ENCODE measurements around the gene GJC3. TPM values are rescaled to one million over a fixed set of nuclear protein-coding genes. Genes with fewer than 3 reads are reported as not detected.

GJC3 gene, protein sequence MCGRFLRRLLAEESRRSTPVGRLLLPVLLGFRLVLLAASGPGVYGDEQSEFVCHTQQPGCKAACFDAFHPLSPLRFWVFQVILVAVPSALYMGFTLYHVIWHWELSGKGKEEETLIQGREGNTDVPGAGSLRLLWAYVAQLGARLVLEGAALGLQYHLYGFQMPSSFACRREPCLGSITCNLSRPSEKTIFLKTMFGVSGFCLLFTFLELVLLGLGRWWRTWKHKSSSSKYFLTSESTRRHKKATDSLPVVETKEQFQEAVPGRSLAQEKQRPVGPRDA
- not detected in 2 replicates for total RNA-seq

DNA sequence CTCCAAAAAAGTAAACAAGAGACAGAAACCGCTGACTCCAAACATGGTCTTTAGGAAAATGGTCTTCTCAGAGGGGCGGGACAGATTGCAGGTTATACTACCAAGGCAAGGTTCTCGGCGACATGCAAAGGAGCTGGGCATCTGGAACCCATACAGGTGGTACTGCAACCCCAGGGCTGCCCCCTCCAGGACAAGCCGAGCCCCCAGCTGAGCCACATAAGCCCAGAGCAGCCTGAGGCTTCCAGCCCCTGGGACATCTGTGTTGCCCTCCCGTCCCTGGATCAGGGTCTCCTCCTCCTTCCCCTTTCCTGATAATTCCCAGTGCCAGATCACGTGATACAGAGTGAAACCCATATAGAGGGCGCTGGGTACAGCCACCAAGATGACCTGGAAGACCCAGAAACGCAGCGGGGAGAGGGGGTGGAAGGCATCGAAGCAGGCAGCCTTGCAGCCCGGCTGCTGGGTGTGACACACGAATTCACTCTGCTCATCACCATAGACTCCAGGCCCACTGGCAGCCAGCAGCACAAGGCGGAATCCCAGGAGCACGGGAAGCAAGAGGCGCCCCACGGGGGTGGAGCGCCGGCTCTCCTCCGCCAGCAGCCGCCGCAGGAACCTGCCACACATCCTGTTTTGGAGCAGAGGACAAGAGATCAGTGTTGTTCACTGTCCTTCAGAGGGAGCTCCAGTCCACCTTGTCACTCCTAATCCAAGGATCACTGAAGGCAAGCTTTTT, at the start of gene GJC3:
Gene GJC3, minus strand, starts transcription at position 627 of the 736 bp plus-strand sequence. Its CDS starts 0 bp downstream, at position 627.

GRCh38 chr7:99975782-99976521, 46.5 kb upstream of the GJC3 start, which contains the start of gene AZGP1:
Gene AZGP1 (minus strand): TSS chr7:99976031. CDS start chr7:99976020, 11 bp downstream.

DNA sequence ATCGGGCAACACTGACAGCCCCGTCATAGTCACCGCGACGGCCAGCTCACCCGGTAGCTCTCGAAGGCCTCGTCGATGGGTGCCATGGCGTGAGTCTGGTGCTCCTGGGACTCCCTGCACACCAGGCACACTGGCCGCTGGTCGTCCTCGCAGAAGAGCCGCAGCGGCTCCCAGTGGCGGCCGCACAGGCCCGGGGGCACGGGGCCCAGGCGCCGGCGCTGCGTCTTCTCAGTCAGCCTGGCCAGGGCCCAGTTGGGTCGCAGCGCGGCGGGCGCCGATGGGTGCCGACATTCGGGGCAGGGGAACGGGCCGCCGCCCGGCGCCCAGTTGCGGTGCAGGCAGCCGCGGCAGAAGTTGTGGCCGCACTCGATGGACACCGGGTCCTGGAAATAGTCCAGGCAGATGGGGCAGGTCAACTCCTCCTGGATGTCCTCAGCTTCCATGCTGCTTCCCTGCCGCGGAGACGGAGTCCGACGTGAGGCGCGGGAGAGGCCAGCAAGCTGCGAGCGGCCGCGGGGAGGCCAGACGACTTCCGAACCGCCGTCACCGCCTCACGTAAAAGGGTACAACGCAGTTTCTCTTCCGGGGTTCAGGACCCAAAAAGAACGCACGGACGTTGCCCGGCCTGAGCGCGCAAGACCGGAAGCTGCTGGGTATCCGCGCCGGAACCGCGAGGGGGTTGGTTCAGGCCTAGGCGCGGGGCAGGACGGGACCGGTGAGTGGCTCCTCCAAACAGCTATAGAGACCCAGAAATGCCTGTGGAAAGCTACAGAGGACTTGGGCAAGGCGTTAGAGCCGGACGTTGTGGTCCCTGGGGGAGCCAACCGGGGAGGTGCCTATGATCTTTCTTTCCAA, 10.2 kb downstream of the GJC3 start, which contains the start of gene TRIM4:
Gene TRIM4, minus strand, starts transcription at position 572 of the 855 bp plus-strand sequence. Its CDS starts 129 bp downstream, at position 443.

DNA sequence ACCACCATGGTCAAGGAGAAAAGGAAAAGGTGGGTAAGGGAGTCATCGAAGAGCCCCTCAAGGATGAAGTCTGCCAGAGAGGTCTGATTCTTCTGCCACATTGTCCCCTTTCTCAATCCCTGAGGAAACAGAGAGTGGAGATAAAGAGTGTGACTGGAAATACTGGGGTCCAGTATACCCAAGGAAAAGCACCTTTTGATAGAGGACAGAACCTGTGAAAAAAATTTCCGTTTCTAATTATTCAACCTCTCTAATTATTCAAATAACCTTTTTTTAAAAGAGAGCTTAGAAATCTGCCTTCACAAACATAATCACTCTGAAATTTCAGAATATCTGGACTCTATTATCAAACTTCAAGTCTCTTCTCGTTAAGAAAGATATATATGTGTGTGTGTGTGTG, 52.5 kb downstream of the GJC3 start, which contains the start of gene OR2AE1:
Gene OR2AE1, minus strand, starts transcription at position 101 of the 400 bp plus-strand sequence. Its CDS starts 0 bp downstream, at position 101.

Other genes starting within 250 kb of the GJC3 start
- 3.5 and 4.8 TPM in 2 replicates for gene CYP3A5, start 249.6 kb downstream of the GJC3 start, total RNA-seq
- gene CYP3A7, start 194.4 kb downstream of the GJC3 start, total RNA-seq: 0.55 and 1.2 TPM in 2 replicates
- gene CYP3A4, start 145.4 kb downstream of the GJC3 start, total RNA-seq: not detected in 2 replicates
- gene CYP3A43, start 101.6 kb downstream of the GJC3 start, total RNA-seq: not detected in 2 replicates
- 0.11 and 0.12 TPM in 2 replicates for gene OR2AE1, start 52.6 kb downstream of the GJC3 start, total RNA-seq
- gene TRIM4, start 10.1 kb downstream of the GJC3 start, total RNA-seq: 21.7 and 30.6 TPM in 2 replicates
- 0.33 TPM in 1 of 2 replicates, not detected in the other for gene AZGP1, start 46.4 kb upstream of the GJC3 start, total RNA-seq
- gene ZKSCAN1, start 86.0 kb upstream of the GJC3 start, total RNA-seq: 33.1 and 44.9 TPM in 2 replicates
- gene ZSCAN21, start 120.2 kb upstream of the GJC3 start, total RNA-seq: 9.5 and 13.1 TPM in 2 replicates
- gene ZNF3, start 152.1 kb upstream of the GJC3 start, total RNA-seq: 23.4 and 24.0 TPM in 2 replicates
- gene COPS6, start 159.3 kb upstream of the GJC3 start, total RNA-seq: 96.1 and 167 TPM in 2 replicates
- 56.1 and 266 TPM in 2 replicates for gene MCM7, start 171.8 kb upstream of the GJC3 start, total RNA-seq
- gene AP4M1, start 172.0 kb upstream of the GJC3 start, total RNA-seq: 22.5 and 29.1 TPM in 2 replicates
- gene TAF6, start 189.7 kb upstream of the GJC3 start, total RNA-seq: 59.6 and 61.4 TPM in 2 replicates
- 28.4 and 36.7 TPM in 2 replicates for gene CNPY4, start 190.0 kb upstream of the GJC3 start, total RNA-seq
- gene MBLAC1, start 197.3 kb upstream of the GJC3 start, total RNA-seq: 2.6 and 3.1 TPM in 2 replicates
- 80.3 and 91.4 TPM in 2 replicates for gene LAMTOR4, start 219.3 kb upstream of the GJC3 start, total RNA-seq
- 6.6 and 10.9 TPM in 2 replicates for gene TRAPPC14, start 229.1 kb upstream of the GJC3 start, total RNA-seq
- 0.55 and 1.6 TPM in 2 replicates for gene GAL3ST4, start 239.0 kb upstream of the GJC3 start, total RNA-seq
- 1.2 and 2.2 TPM in 2 replicates for gene GPC2, start 247.8 kb upstream of the GJC3 start, total RNA-seq
- 0.62 and 1.00 TPM in 2 replicates for gene STAG3, start 248.3 kb upstream of the GJC3 start, total RNA-seq